ENCODE results near the gene CRYGB.
"Not testable (repeated sequence)": the region's sequence is repeated elsewhere in the genome, so short reads cannot be mapped to it uniquely, and the experiment has no call there.

Gene CRYGB

GRCh38 chr2:208134928-208135586, 10.9 kb downstream of the CRYGB start:
- H3K27ac ChIP-seq (ENCODE audit: low read depth, low read length, severe bottlenecking): no peak overlapping the region
- WGBS, 2 experiments (ENCODE audit: insufficient coverage in 2 of 2): 54 to 64% methylated on average over 1 to 5 of the region's 8 CpGs
- peaks cover 3% of the 10 kb centered on the region for H3K9me3 ChIP-seq (ENCODE audit: control insufficient read depth, low read length)
- H3K4me3 ChIP-seq (ENCODE audit: extremely low read depth, insufficient read depth, low read length, poor library complexity, severe bottlenecking): no peak overlapping the region
- H3K4me1 ChIP-seq (ENCODE audit: control insufficient read depth, insufficient read depth, low read length, poor library complexity, severe bottlenecking): no peaks in the 10 kb centered on the region
- H3K36me3 ChIP-seq (ENCODE audit: control insufficient read depth, insufficient read depth, low read length): no peaks in the 10 kb centered on the region

GRCh38 chr2:208130712-208131110, 15.2 kb downstream of the CRYGB start:
- H3K4me1 ChIP-seq (ENCODE audit: control insufficient read depth, insufficient read depth, low read length, poor library complexity, severe bottlenecking): no peaks in the 10 kb centered on the region
- no peak overlapping the region for H3K4me3 ChIP-seq (ENCODE audit: extremely low read depth, insufficient read depth, low read length, poor library complexity, severe bottlenecking)
- no peak overlapping the region for H3K27ac ChIP-seq (ENCODE audit: low read depth, low read length, severe bottlenecking)
- no peaks in the 10 kb centered on the region for H3K9me3 ChIP-seq (ENCODE audit: control insufficient read depth, low read length)
- 92 to 100% methylated on average over 4 to 5 of the region's 6 CpGs for WGBS, 2 experiments (ENCODE audit: insufficient coverage in 2 of 2)
- no peaks in the 10 kb centered on the region for H3K36me3 ChIP-seq (ENCODE audit: control insufficient read depth, insufficient read depth, low read length)

- Histone ChIP-seq H3K4me1 (ENCODE audit: control insufficient read depth, insufficient read depth, low read length, poor library complexity, severe bottlenecking) (no peaks in the 10 kb centered on the region), H3K9me3 (ENCODE audit: control insufficient read depth, low read length) (no peaks in the 10 kb centered on the region), H3K4me3 (ENCODE audit: extremely low read depth, insufficient read depth, low read length, poor library complexity, severe bottlenecking) (no peak within 1 kb of the TSS), H3K27ac (ENCODE audit: low read depth, low read length, severe bottlenecking) (no peak within 1 kb of the TSS), H3K36me3 (ENCODE audit: control insufficient read depth, insufficient read depth, low read length) (no peaks in the 10 kb centered on the region)
- 92 to 93% methylated on average over 12 to 16 of the region's 19 CpGs for WGBS, 2 experiments (ENCODE audit: insufficient coverage in 2 of 2)
These were observed 15.9 kb downstream of the CRYGB start, which contains the start of gene CRYGC for GRCh38 chr2:208129744-208130711. Gene CRYGC (minus strand): TSS chr2:208129828. CDS start chr2:208129792, 36 bp downstream.

- Histone ChIP-seq H3K36me3 (ENCODE audit: control insufficient read depth, insufficient read depth, low read length) (no peaks in the 10 kb centered on the region), H3K4me3 (ENCODE audit: extremely low read depth, insufficient read depth, low read length, poor library complexity, severe bottlenecking) (no peak overlapping the region), H3K9me3 (ENCODE audit: control insufficient read depth, low read length) (no peaks in the 10 kb centered on the region), H3K4me1 (ENCODE audit: control insufficient read depth, insufficient read depth, low read length, poor library complexity, severe bottlenecking) (no peaks in the 10 kb centered on the region), H3K27ac (ENCODE audit: low read depth, low read length, severe bottlenecking) (no peak overlapping the region)
- 88 to 96% methylated on average over 9 to 10 of the region's 12 CpGs for WGBS, 2 experiments (ENCODE audit: insufficient coverage in 2 of 2)
These were observed 17.8 kb downstream of the CRYGB start for GRCh38 chr2:208128136-208128535.

GRCh38 chr2:208127090-208127489, 18.9 kb downstream of the CRYGB start:
- Histone ChIP-seq H3K36me3 (ENCODE audit: control insufficient read depth, insufficient read depth, low read length) (no peaks in the 10 kb centered on the region), H3K4me3 (ENCODE audit: extremely low read depth, insufficient read depth, low read length, poor library complexity, severe bottlenecking) (no peak overlapping the region), H3K4me1 (ENCODE audit: control insufficient read depth, insufficient read depth, low read length, poor library complexity, severe bottlenecking) (no peaks in the 10 kb centered on the region), H3K9me3 (ENCODE audit: control insufficient read depth, low read length) (no peaks in the 10 kb centered on the region), H3K27ac (ENCODE audit: low read depth, low read length, severe bottlenecking) (no peak overlapping the region)
- WGBS, 2 experiments (ENCODE audit: insufficient coverage in 2 of 2): no CpG with 5 or more reads among the region's 4 CpGs

GRCh38 chr2:208125251-208125650, 20.7 kb downstream of the CRYGB start:
- Histone ChIP-seq H3K9me3 (ENCODE audit: control insufficient read depth, low read length) (no peaks in the 10 kb centered on the region), H3K36me3 (ENCODE audit: control insufficient read depth, insufficient read depth, low read length) (no peaks in the 10 kb centered on the region), H3K4me3 (ENCODE audit: extremely low read depth, insufficient read depth, low read length, poor library complexity, severe bottlenecking) (no peak overlapping the region), H3K4me1 (ENCODE audit: control insufficient read depth, insufficient read depth, low read length, poor library complexity, severe bottlenecking) (no peaks in the 10 kb centered on the region), H3K27ac (ENCODE audit: low read depth, low read length, severe bottlenecking) (no peak overlapping the region)
- WGBS, 2 experiments (ENCODE audit: insufficient coverage in 2 of 2): 81 to 88% methylated on average over 1 to 4 of the region's 4 CpGs

GRCh38 chr2:208124013-208124715, 21.8 kb downstream of the CRYGB start, which contains the start of gene CRYGD:
Gene CRYGD (minus strand): TSS chr2:208124524. CDS start chr2:208124473, 51 bp downstream.
- H3K4me1 ChIP-seq (ENCODE audit: control insufficient read depth, insufficient read depth, low read length, poor library complexity, severe bottlenecking); H3K9me3 ChIP-seq (ENCODE audit: control insufficient read depth, low read length); H3K36me3 ChIP-seq (ENCODE audit: control insufficient read depth, insufficient read depth, low read length); H3K27ac ChIP-seq (ENCODE audit: low read depth, low read length, severe bottlenecking); H3K4me3 ChIP-seq (ENCODE audit: extremely low read depth, insufficient read depth, low read length, poor library complexity, severe bottlenecking): not testable (repeated sequence)
- 79 to 81% methylated on average over 31 to 36 of the region's 46 CpGs for WGBS, 2 experiments (ENCODE audit: insufficient coverage in 2 of 2)

GRCh38 chr2:208122248-208122647, 23.7 kb downstream of the CRYGB start:
- H3K4me1 ChIP-seq (ENCODE audit: control insufficient read depth, insufficient read depth, low read length, poor library complexity, severe bottlenecking): no peaks in the 10 kb centered on the region
- H3K4me3 ChIP-seq (ENCODE audit: extremely low read depth, insufficient read depth, low read length, poor library complexity, severe bottlenecking): no peak overlapping the region
- H3K9me3 ChIP-seq (ENCODE audit: control insufficient read depth, low read length): no peaks in the 10 kb centered on the region
- WGBS, 2 experiments (ENCODE audit: insufficient coverage in 2 of 2): 90% methylated on average over 1 of the region's 1 CpG; no CpG with 5 or more reads in 1 of the 2 experiments
- H3K36me3 ChIP-seq (ENCODE audit: control insufficient read depth, insufficient read depth, low read length): no peaks in the 10 kb centered on the region
- H3K27ac ChIP-seq (ENCODE audit: low read depth, low read length, severe bottlenecking): no peak overlapping the region

- Histone ChIP-seq H3K4me1 (ENCODE audit: control insufficient read depth, insufficient read depth, low read length, poor library complexity, severe bottlenecking) (no peaks in the 10 kb centered on the region), H3K9me3 (ENCODE audit: control insufficient read depth, low read length) (no peaks in the 10 kb centered on the region), H3K4me3 (ENCODE audit: extremely low read depth, insufficient read depth, low read length, poor library complexity, severe bottlenecking) (no peak overlapping the region), H3K36me3 (ENCODE audit: control insufficient read depth, insufficient read depth, low read length) (no peaks in the 10 kb centered on the region), H3K27ac (ENCODE audit: low read depth, low read length, severe bottlenecking) (no peak overlapping the region)
- WGBS, 2 experiments (ENCODE audit: insufficient coverage in 2 of 2): 100% methylated on average over 2 of the region's 3 CpGs; no CpG with 5 or more reads in 1 of the 2 experiments
These were observed 27.0 kb downstream of the CRYGB start for GRCh38 chr2:208118918-208119317.

GRCh38 chr2:208117390-208117789, 28.6 kb downstream of the CRYGB start:
- not testable (repeated sequence) for H3K4me1 ChIP-seq (ENCODE audit: control insufficient read depth, insufficient read depth, low read length, poor library complexity, severe bottlenecking); H3K27ac ChIP-seq (ENCODE audit: low read depth, low read length, severe bottlenecking); H3K36me3 ChIP-seq (ENCODE audit: control insufficient read depth, insufficient read depth, low read length); H3K9me3 ChIP-seq (ENCODE audit: control insufficient read depth, low read length); H3K4me3 ChIP-seq (ENCODE audit: extremely low read depth, insufficient read depth, low read length, poor library complexity, severe bottlenecking)
- WGBS, 2 experiments (ENCODE audit: insufficient coverage in 2 of 2): 90 to 100% methylated on average over 5 to 7 of the region's 11 CpGs
